Activated effector memory CD4-positive, alpha-beta T cell treated with Interleukin-2 at 50 U/mL for 16 hours (primary cell): ENCODE results near the gene CDK2AP2.

Experiments used
- DNase-seq: peaks from one replicate; pipeline ENCODE4 v3.0.0-alpha.2; 2020

CDK2AP2 gene

GRCh38 chr11:67503119-67504004, 4.6 kb downstream of the CDK2AP2 start:
- no peak for DNase-seq

GRCh38 chr11:67502328-67502979, 5.5 kb downstream of the CDK2AP2 start:
- DNase-seq = no peak

- no peak for DNase-seq
These were observed 6.1 kb downstream of the CDK2AP2 start for GRCh38 chr11:67501854-67502253.

- DNase-seq = no peak
These were observed 6.9 kb downstream of the CDK2AP2 start for GRCh38 chr11:67500831-67501715.

- DNase-seq = no peak
These were observed 7.5 kb downstream of the CDK2AP2 start for GRCh38 chr11:67500484-67500821.

- no peak for DNase-seq
These were observed 8.0 kb downstream of the CDK2AP2 start for GRCh38 chr11:67499808-67500483.

- no peak for DNase-seq
These were observed 9.4 kb downstream of the CDK2AP2 start for GRCh38 chr11:67498544-67498972.

GRCh38 chr11:67497656-67498291, 10.2 kb downstream of the CDK2AP2 start:
- DNase-seq = no peak

- no peak for DNase-seq
These were observed 11.8 kb downstream of the CDK2AP2 start for GRCh38 chr11:67496113-67496512.

GRCh38 chr11:67495234-67496005, 12.5 kb downstream of the CDK2AP2 start:
- DNase-seq = no peak

GRCh38 chr11:67494371-67495233, 13.4 kb downstream of the CDK2AP2 start:
- no peak for DNase-seq

- no peak for DNase-seq
These were observed 14.2 kb downstream of the CDK2AP2 start for GRCh38 chr11:67493548-67494370.

GRCh38 chr11:67492801-67493547, 15.0 kb downstream of the CDK2AP2 start:
- DNase-seq = no peak

GRCh38 chr11:67492069-67492727, 15.8 kb downstream of the CDK2AP2 start:
- no peak for DNase-seq

GRCh38 chr11:67491276-67492068, 16.5 kb downstream of the CDK2AP2 start:
- DNase-seq = no peak

- DNase-seq = no peak
These were observed 17.3 kb downstream of the CDK2AP2 start for GRCh38 chr11:67490727-67491065.
